Endometrium (tissue), 2 donors: Measurements from ENCODE around the gene BLCAP.
"Not testable (repeated sequence)": the region's sequence is repeated elsewhere in the genome, so short reads cannot be mapped to it uniquely, and the experiment has no call there.

ENCODE experiments used
- FAIRE-seq: peaks from 2 replicates; lab custom pipeline; 2012; peaks lifted over from hg19 to GRCh38; lab: Jason Lieb, UNC
- donor health status: control.
- donor health status: control.

BLCAP gene

GRCh38 chr20:37527638-37528445, at the start of gene BLCAP:
TSS of gene BLCAP (minus strand) at chr20:37527876. CDS start at chr20:37519174, 8,702 bp downstream.
- no peak for FAIRE-seq

GRCh38 chr20:37577436-37577835, 49.8 kb upstream of the BLCAP start:
- not testable (repeated sequence) for FAIRE-seq

DNA sequence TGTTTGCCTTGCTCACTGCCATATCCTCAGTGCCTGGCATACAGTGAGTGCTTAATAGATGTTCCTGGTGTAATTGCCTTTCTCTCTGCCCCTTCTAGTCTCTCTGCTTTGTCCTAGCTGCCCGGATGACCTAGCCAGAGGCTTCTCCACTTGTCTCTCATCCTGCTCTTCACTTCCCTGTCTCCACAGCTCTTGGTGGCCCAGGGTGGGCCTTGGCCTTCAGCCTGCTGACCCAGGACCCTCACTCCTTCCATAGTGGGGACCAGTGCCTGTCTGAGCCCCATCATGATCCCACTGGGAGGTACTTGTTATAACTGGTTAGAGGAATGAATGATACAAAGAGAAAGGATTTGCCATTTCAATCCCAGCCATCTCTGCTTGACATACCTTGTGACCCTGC, 49.2 kb upstream of the BLCAP start:
- FAIRE-seq, result no peak

DNA sequence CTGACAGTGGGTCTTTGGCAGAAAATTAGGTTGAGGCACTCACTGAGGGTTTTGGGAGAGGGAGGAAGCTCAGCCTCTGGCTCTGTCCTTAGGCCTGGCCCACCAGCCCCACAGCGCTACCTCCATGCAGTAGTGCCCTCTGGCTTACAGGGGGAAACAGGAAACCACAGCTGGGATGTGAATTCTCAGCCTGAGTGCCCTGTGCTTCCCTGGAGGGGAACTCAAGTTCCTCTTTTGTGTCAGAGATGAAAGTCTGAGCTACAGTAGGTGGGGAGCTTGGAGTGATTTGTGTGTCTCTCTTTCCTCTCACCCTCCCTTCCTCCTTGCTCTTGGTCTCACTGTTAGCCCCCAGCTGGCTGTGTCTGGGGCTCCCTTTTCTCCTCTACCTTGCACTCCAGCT, 48.2 kb upstream of the BLCAP start:
- no peak for FAIRE-seq

DNA sequence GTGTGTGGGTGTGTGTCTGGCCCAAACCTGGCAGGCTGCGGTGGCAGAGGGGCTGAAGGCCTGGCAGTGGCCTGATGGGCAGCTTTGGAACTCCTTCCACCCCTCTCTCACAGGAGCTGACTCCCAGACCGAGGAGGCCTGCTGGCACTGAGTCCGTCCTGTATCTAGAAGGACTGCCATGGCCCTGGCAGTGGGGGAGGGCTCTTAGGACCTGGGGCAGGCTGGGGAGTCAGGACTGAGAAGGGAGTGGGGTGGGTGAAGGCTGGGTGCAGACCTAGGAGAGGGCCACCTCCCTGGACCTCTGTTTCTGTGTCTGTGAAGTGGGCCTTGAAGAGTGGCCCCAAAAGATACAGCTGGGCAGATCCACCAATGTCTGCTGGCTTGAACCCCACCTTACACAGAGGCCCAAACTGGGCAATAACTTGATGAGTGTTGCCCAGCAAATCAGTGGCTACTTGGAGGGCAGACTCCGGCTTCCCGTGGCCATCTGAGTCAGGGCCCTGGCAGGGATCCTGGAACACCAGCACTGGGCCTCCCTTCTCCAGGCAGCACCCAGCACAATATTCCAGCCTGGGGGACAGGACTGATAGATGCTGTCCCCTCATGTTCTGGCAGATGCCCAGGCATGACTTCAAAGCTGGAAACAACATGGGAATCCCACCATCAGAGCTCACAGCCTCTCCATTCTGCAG, 46.7 kb upstream of the BLCAP start:
- no peak for FAIRE-seq

- no peak for FAIRE-seq
Observed at GRCh38 chr20:37573626-37574198, 46.0 kb upstream of the BLCAP start.

DNA sequence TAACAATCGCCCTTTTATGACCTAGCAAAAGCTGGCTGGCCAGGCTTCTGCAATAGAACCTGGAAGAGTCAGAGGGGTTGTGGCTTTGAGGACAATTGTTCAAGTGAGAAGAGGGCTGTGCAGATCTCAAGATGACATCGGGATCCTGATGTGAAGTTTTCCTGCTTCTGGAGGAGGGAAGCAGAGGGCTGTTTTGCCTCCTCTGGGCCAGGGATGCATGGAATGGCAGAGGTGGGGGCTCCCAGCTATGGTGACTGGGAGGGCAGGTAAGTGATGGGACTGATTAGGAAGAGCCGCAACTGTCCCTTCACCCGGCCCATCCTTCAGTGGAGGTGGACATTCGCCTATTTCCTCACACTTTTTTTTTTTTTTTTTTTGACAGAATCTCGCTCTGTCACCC, 43.4 kb upstream of the BLCAP start:
- no peak for FAIRE-seq

- FAIRE-seq, result no peak
Observed at GRCh38 chr20:37570419-37570818, 42.7 kb upstream of the BLCAP start.

- no peak for FAIRE-seq
Observed at GRCh38 chr20:37567671-37568588, 40.3 kb upstream of the BLCAP start.

- no peak for FAIRE-seq
Observed at GRCh38 chr20:37567331-37567665, 39.6 kb upstream of the BLCAP start.

DNA sequence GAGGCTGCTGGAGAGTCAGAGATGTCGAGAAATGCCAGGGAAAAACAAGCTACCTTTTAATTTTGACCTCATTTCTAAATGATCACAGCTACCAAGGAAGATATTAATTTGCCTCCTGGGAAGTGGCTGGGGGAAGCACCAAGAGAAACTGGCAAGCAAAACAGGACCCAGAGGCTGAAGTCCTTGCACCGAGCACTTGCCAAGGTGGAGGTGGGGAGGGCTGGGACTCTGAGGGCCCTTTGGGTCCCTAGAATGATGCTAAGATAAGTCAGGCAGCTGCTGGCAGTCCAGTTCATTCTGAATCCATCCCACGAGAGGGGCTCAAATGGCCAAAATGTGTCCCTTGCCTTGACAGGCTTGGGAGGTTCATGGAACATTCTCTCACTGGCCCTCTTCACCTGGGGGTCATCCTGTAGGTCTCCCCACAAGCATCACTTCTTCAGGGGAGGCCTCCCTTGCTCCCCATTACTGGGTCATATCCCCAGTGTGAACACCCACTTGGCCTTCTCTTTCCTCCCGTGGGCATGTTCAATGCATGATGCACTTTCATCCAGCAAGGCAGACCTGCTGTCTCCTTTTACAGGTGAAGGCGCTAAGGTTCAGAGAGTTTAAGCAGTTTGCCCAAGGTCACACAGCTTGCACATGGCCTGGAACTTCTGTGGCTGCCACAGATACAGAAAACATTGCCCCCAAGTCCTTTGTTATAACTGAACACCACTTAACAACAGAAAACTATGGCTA, 39.1 kb upstream of the BLCAP start:
- no peak for FAIRE-seq

DNA sequence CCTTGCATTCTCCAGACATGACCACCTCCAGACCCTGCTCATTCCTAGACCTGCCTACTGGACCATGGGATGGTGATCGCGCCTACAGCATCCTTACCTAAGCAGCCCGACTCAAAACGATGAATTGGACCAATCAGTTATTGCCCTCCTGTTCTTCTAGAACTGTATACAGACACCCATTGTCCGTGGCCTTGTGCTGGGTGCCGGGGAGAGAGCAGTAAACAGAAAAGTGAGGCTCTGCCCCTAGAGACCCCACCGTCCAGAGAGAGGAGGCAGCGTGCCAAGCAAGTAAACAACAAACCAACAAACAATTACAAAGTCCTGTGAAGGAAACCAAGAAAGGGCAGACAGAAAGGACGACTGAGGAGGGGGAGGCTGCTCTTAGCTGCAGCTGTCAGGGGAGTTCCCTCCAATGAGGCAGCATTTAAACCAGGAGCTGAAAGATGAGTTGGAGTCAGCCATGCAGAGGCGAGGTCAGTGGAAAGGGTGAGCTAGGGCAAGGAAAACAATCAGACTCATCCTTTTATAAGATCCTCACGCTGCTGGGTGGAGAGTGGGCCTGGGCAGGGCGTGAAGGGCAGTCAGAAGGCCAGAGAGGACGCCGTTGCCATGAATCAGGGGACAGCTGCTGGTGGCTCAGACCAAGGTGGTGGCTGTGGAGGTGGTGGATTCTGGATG, 37.6 kb upstream of the BLCAP start:
- no peak for FAIRE-seq

- FAIRE-seq, result no peak
Observed at GRCh38 chr20:37564388-37565133, 36.9 kb upstream of the BLCAP start.

GRCh38 chr20:37564016-37564387, 36.3 kb upstream of the BLCAP start:
- FAIRE-seq, result no peak

- no peak for FAIRE-seq
Observed at GRCh38 chr20:37562695-37563480, 35.2 kb upstream of the BLCAP start.

- no peak for FAIRE-seq
Observed at GRCh38 chr20:37560629-37561028, 33.0 kb upstream of the BLCAP start.

DNA sequence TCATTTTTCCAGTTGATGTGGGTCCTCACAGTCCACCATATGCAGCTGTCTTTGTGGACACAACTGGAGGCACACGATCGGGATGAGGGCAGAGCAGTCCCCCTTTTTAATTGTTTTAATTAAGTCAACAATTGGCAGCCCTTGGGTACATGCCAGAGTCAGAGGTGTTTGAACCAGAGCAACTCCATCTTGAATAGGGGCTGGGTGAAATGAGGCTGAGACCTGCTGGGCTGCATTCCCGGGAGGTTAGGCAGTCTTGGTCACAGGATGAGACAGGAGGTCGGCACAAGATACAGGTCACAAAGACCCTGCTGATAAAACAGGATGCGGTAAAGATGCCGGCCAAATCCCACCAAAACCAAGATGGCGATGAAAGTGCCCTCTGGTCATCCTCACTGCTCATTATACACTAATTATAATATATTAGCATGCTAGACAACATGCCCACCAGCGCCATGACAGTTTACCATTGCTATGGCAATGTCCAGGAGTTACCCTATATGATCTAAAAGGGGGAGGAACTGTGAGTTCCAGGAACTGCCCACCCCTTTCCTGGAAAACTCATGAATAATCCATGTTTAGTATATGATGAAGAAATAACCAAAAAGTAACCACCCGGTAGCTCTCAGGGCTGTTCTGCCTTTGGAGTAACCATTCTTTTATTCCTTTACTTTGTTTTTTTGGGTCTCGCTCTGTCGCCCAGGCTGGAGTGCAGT, 31.8 kb upstream of the BLCAP start:
- no peak for FAIRE-seq

DNA sequence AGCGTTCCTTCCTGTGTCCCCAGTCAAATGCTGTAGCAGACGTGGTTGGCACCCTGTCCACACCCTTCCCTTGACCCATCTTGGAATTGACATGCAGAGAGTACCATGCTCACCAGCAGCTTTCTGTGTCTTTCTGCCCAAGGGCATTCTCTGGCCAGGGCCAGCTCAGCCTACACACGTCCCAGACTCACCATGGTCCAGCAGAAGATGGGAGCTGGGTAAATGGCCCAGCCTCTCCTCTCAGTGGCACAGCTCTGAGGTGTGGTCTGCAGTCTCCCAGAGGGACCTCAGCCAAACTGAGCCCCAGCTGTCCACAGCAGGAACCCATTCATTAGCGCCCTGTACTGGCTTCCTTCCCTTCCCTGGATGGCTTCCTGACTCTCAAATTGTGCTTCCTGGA, 31.1 kb upstream of the BLCAP start:
- no peak for FAIRE-seq

- no peak for FAIRE-seq
Observed at GRCh38 chr20:37558306-37558705, 30.6 kb upstream of the BLCAP start.
